Measurements from ENCODE around the gene SNURF. TPM values are rescaled to one million over a fixed set of nuclear protein-coding genes. Genes with fewer than 3 reads are reported as not detected.
"Not testable (repeated sequence)": the region's sequence is repeated elsewhere in the genome, so short reads cannot be mapped to it uniquely, and the experiment has no call there.

SNURF gene
- polyA plus RNA-seq, 3 donors = 1.4 to 3.5 (median 2.8) TPM

- no peaks in the 10 kb centered on the region for H3K4me1 Mint-ChIP-seq
- Histone ChIP-seq H3K79me2 (ENCODE audit: insufficient read depth, low read length) (no peaks in the 10 kb centered on the region), H3K4me1 (ENCODE audit: control insufficient read depth in 1 of 2, insufficient read depth in 2 of 2, low read length in 2 of 2) (no peaks in the 10 kb centered on the region), H3K27ac (ENCODE audit: low read depth in 1 of 2, low read length in 2 of 2) (no peak overlapping the region), H3K4me3 (replicated peaks in 1 of 3; ENCODE audit: low read depth in 2 of 3, low read length in 3 of 3) (no peak overlapping the region), H2AFZ (ENCODE audit: insufficient read depth, low read depth, low read length, poor library complexity, severe bottlenecking) (no peak overlapping the region), H3K9ac (ENCODE audit: insufficient read depth, low read length, poor library complexity, severe bottlenecking) (no peak overlapping the region), H3K4me2 (replicated peaks; ENCODE audit: extremely low read depth, low read length, poor library complexity, severe bottlenecking) (no peak overlapping the region), H3K36me3 (replicated peaks in 1 of 2; ENCODE audit: control insufficient read depth in 1 of 2, insufficient read depth in 2 of 2, low read length in 2 of 2) (no peaks in the 10 kb centered on the region), H4K20me1 (ENCODE audit: insufficient read depth, low read length) (no peaks in the 10 kb centered on the region), H3K27me3 (ENCODE audit: control insufficient read depth in 2 of 2, insufficient read depth in 2 of 2, low read length in 2 of 2) (no peaks in the 10 kb centered on the region), H3K9me3 (replicated peaks in 1 of 2; ENCODE audit: control insufficient read depth in 1 of 2, insufficient read depth in 1 of 2, low read length in 2 of 2) (peaks cover 42 to 62% of the 10 kb centered on the region in 2 donors)
- no peaks in the 10 kb centered on the region for H3K36me3 Mint-ChIP-seq
- no peak for TF ChIP-seq CTCF (IDR thresholded peaks at IDR 0.05)
- DNase-seq = no peak
- no peaks in the 10 kb centered on the region for H3K27me3 Mint-ChIP-seq (ENCODE audit: low read depth in 3 of 3)
- intact Hi-C loops (cut with micrococcal nuclease) = no loop called here
- H3K9me3 Mint-ChIP-seq = peaks cover 18 to 62% (median 40%) of the 10 kb centered on the region in 7 donors
- no peak overlapping the region for H3K4me3 Mint-ChIP-seq
- 100% methylated on average over 2 of the region's 7 CpGs for WGBS (ENCODE audit: insufficient coverage)
- H3K27ac Mint-ChIP-seq = no peak overlapping the region
These were observed 21.1 kb upstream of the SNURF start for GRCh38 chr15:24933716-24934115.

GRCh38 chr15:24938224-24938623 is 16.6 kb upstream of the SNURF start:
- H3K27me3 ChIP-seq (ENCODE audit: control insufficient read depth in 2 of 2, insufficient read depth in 2 of 2, low read length in 2 of 2); H3K4me1 ChIP-seq (ENCODE audit: control insufficient read depth in 1 of 2, insufficient read depth in 2 of 2, low read length in 2 of 2); H3K9ac ChIP-seq (ENCODE audit: insufficient read depth, low read length, poor library complexity, severe bottlenecking); H3K4me3 Mint-ChIP-seq; H3K4me2 ChIP-seq (replicated peaks; ENCODE audit: extremely low read depth, low read length, poor library complexity, severe bottlenecking); H3K36me3 Mint-ChIP-seq; H3K27ac Mint-ChIP-seq; H2AFZ ChIP-seq (ENCODE audit: insufficient read depth, low read depth, low read length, poor library complexity, severe bottlenecking); H3K27ac ChIP-seq (ENCODE audit: low read depth in 1 of 2, low read length in 2 of 2); H3K4me1 Mint-ChIP-seq; H3K36me3 ChIP-seq (replicated peaks in 1 of 2; ENCODE audit: control insufficient read depth in 1 of 2, insufficient read depth in 2 of 2, low read length in 2 of 2); H3K27me3 Mint-ChIP-seq (ENCODE audit: low read depth in 3 of 3); H3K4me3 ChIP-seq (replicated peaks in 1 of 3; ENCODE audit: low read depth in 2 of 3, low read length in 3 of 3); DNase-seq; intact Hi-C loops (cut with micrococcal nuclease); H3K79me2 ChIP-seq (ENCODE audit: insufficient read depth, low read length); H4K20me1 ChIP-seq (ENCODE audit: insufficient read depth, low read length): not testable (repeated sequence)
- peaks cover 16 to 69% (median 34%) of the 10 kb centered on the region in 7 donors for H3K9me3 Mint-ChIP-seq
- peaks cover 46 to 61% of the 10 kb centered on the region in 2 donors for H3K9me3 ChIP-seq (replicated peaks in 1 of 2; ENCODE audit: control insufficient read depth in 1 of 2, insufficient read depth in 1 of 2, low read length in 2 of 2)
- WGBS (ENCODE audit: insufficient coverage) = 88% methylated on average over 1 of the region's 3 CpGs
